ENCODE results near the gene RGS11. TPM values are rescaled to one million over a fixed set of nuclear protein-coding genes. Genes with fewer than 3 reads are reported as not detected.

Gene RGS11
- total RNA-seq: 1.6 and 1.9 TPM in 2 replicates

DNA sequence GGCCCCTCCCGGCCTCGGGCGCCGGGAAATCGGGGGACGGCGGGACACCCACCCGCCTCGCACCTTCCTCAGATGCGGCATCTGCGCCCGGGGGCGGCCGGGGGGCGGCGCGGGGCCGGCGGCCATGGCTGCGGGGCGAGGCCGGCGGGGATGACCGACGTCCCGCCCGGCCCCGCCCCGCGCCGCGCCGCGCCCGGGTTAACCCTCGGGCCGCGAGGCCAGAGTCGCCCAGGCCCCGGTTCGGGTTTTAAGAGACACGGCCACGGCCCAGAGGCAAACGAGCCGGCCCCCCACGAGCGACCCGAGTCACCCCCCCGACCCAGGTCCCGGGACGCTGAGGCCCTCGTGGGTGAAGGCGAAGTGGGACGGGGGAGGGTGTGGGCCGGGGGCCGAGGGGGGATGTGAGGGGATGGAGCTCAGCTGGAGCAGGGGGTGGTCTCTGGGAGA lies at the start of gene RGS11:
TSS of gene RGS11 (minus strand) at position 159 of the 447 bp plus-strand sequence. CDS start at position 126, 33 bp downstream.

DNA sequence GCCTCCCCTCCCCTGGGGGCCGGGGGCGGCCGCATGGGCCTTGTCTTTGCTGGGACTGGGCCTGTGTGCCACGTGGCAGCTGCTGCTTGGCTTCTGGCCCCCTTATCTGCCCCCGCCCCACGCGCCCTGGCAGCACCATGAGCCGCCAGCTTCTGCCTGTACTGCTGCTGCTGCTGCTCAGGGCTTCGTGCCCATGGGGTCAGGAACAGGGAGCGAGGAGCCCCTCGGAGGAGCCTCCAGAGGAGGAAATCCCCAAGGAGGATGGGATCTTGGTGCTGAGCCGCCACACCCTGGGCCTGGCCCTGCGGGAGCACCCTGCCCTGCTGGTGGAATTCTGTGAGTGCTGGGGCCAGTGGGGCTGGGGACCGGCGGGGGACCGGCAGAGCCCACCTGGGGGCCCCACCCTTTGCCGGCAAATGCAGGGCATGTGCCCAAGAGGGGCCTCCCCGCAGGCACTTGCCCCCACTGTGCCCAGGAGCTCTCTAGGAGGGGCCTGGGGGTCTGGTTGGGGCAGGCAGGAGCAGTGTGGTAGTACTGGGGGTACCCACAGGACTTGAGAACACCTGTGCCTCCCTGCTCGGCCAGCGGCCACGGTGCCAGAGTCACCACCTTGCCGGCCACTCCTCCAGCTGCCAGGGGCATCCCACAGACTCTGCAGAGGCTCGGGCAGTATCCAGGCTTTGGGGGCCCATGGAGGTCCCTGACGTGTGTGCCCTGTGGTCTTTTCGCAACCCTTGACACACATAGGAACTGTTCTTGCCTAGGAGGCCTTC lies 7.5 kb upstream of the RGS11 start, which contains the start of gene PDIA2:
TSS of gene PDIA2 (plus strand) at position 132 of the 773 bp plus-strand sequence. CDS start at position 138, 6 bp downstream.

DNA sequence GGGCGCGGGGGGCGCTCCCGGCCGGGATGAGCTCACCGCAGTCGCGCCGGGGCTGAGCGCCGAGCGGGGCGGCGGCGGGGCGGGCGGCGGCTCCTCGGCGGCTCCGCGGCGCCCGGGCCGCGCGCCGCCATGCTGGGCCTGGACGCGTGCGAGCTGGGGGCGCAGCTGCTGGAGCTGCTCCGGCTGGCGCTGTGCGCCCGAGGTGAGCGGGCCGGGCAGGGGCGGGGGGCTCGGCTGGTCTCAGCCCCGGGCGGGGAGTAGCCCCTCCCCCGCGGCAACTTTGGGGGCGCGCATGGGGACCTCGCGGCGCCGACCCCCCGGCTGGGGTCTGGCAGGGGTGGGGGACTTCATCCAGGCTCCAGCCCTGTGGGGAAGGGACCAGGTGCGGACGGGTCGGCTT lies 4.8 kb upstream of the RGS11 start, which contains the start of gene ARHGDIG:
TSS of gene ARHGDIG (plus strand) at position 40 of the 400 bp plus-strand sequence. CDS start at position 130, 90 bp downstream.

DNA sequence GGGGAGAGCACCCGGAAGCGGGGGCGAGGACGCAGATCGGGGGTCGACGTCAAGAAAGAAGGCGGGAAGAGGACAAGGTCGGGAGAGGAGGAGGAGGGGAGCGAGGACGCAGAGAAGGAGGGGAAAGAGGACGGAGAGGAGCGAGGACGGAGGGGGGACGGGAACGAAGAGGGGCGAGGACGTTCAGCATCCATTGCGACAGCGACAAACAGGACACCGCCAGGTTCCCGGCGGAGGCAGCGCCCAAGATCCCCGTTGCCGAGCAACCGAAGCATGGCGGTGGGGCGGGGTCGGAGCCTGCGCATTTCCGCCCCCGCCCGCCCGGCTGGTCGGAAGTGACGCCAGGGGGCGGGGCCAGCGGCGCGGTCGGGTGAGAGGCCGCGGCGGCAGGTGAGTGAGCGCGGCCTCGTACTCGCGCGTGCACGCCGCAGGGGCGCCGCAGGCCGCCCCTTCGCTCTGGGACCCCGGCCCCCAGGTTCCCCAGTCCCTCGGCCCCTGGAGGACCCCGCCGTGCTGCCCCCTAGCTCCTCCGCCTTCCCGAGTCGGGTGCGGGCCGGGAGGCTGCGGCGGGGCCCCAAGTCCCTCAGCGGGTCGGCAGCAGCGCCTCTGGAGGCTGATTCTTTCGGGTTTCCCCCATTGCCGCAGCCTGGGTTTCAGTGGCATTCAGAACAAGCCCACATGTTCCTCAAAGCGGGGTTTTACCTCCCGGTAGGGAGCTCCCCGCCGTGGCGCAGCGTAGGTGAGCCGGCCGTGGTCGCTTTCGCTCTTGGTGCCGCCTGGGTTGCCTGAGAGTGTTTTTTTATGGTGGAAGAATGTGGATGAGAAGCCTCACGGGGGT lies 41.1 kb downstream of the RGS11 start, which contains the start of gene FAM234A:
TSS of gene FAM234A (plus strand) at position 354 of the 838 bp plus-strand sequence. CDS start 19,593 bp downstream, outside the sequence.

DNA sequence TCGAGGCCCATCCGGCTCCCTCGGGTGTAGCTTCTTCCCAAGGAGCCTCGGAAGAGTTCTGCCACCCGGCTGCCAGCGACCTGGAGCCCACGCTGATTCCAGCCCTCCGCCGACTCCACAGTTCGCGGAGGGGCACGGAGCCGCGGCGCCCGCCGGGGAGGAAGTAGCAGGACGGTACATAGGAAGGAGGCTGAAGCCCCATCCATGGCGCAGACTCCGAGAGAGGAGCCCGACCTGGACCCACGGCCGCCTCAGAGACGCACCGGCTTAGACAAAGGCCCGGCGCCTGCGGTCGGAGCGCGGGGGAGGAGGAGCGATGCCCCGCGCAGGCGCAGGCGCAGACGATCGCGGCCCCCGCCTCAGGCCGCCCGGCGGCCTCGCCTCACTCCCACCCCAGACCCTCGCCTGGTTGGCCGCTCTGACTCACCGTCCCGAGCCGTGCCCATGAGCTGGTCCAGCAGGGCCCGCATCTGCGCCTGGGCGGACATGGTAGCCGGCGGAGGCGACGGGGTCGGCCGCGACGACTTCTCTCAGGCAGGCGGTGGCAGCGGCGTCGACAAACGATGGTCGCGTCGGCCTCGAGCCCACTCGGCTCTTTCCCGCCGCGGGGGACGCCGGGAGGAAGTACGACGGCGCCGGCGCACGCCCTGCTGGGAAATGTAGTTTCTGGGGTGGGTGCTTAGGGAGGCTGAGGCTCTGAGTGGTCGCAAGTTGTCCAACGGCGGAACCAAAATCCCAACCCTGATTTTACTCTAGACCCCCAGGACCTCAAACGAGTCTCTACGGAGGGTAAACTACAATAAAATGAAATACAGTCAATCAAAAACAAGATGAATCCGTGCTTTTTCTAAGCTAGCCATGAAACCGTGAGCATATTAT lies 46.7 kb downstream of the RGS11 start, which contains the start of gene LUC7L:
TSS of gene LUC7L (minus strand) at position 598 of the 879 bp plus-strand sequence. CDS start at position 488, 110 bp downstream.

Other genes with a start within 250 kb of the RGS11 start
- gene POLR3K, start 222.3 kb downstream of the RGS11 start, total RNA-seq: 7.0 and 10.3 TPM in 2 replicates
- 21.6 and 45.2 TPM in 2 replicates for gene SNRNP25, start 222.1 kb downstream of the RGS11 start, total RNA-seq
- gene RHBDF1, start 203.3 kb downstream of the RGS11 start, total RNA-seq: 20.6 and 36.4 TPM in 2 replicates
- gene MPG, start 197.7 kb downstream of the RGS11 start, total RNA-seq: 138 and 165 TPM in 2 replicates
- 5.5 and 7.8 TPM in 2 replicates for gene NPRL3, start 137.3 kb downstream of the RGS11 start, total RNA-seq
- not detected in 2 replicates for gene HBZ, start 123.3 kb downstream of the RGS11 start, total RNA-seq
- gene HBM, start 110.0 kb downstream of the RGS11 start, total RNA-seq: not detected in 2 replicates
- gene HBA2, start 103.1 kb downstream of the RGS11 start, total RNA-seq: not detected in 2 replicates
- not detected in 2 replicates for gene HBA1, start 99.3 kb downstream of the RGS11 start, total RNA-seq
- 0.38 and 1.1 TPM in 2 replicates for gene HBQ1, start 95.5 kb downstream of the RGS11 start, total RNA-seq
- 37.3 and 42.9 TPM in 2 replicates for gene LUC7L, start 46.5 kb downstream of the RGS11 start, total RNA-seq
- 28.8 and 53.4 TPM in 2 replicates for gene FAM234A, start 41.1 kb downstream of the RGS11 start, total RNA-seq
- gene ARHGDIG, start 4.6 kb upstream of the RGS11 start, total RNA-seq: 3.5 and 7.3 TPM in 2 replicates
- 0.09 and 0.28 TPM in 2 replicates for gene PDIA2, start 7.2 kb upstream of the RGS11 start, total RNA-seq
- 17.5 and 25.8 TPM in 2 replicates for gene AXIN1, start 76.8 kb upstream of the RGS11 start, total RNA-seq
- 85.7 and 112 TPM in 2 replicates for gene MRPL28, start 94.6 kb upstream of the RGS11 start, total RNA-seq
- gene PGAP6, start 106.0 kb upstream of the RGS11 start, total RNA-seq: 96.7 and 101 TPM in 2 replicates
- 73.7 and 84.4 TPM in 2 replicates for gene NME4, start 121.3 kb upstream of the RGS11 start, total RNA-seq
- gene DECR2, start 125.9 kb upstream of the RGS11 start, total RNA-seq: 8.1 and 8.8 TPM in 2 replicates
- gene RAB11FIP3, start 149.7 kb upstream of the RGS11 start, total RNA-seq: 24.6 and 32.8 TPM in 2 replicates